HG03039 (cell line): ENCODE measurements around the gene ZSWIM9.
"Not testable (repeated sequence)": the region's sequence is repeated elsewhere in the genome, so short reads cannot be mapped to it uniquely, and the experiment has no call there.

Source experiments
- ATAC-seq: cut with Tn5 transposase; IDR thresholded peaks from one replicate; pipeline ENCODE4 v1.9.1; 2021; ENCODE audit warnings: mild to moderate bottlenecking, moderate library complexity; ENCODE audit not compliant: unreplicated experiment

ZSWIM9 gene

DNA sequence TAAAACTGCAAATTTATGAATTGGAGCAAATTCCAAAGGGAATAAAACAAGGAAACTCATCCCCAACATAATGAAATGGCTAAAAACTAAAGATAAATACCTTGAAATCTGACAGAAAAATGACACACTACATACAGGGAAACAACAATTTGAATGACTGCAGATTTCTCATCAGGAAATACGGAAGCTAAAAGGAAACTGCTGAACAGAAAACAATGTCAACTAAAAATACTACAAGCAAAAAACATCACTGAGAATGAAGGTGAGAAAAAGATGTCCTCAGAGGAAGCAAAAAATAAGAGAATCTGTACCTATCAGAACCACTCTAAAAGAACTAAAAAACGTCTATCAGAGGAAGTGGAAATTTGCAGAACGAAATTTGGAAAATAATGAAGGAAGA, 39.5 kb downstream of the ZSWIM9 start:
- ATAC-seq: no peak

- no peak for ATAC-seq
These were observed 43.5 kb downstream of the ZSWIM9 start for GRCh38 chr19:48213959-48214358.

DNA sequence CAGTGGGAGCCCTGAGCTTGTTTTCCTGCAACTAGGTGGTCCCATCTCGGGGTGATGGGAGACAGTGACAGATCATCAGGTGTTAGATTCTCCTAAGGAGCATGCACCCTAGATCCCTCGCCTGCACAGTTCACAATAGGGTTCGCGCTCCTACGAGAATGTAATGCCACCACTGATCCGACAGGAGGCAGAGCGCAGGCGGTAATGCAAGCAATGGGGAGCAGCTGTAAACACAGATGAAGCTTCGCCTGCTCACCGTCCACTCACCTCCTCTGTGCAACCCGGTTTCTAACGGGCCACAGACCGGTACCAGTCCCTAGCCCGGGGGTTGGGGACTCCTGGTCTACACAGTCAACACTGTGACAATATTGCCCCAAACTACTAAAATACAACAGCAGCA, 46.5 kb downstream of the ZSWIM9 start:
- no peak for ATAC-seq

DNA sequence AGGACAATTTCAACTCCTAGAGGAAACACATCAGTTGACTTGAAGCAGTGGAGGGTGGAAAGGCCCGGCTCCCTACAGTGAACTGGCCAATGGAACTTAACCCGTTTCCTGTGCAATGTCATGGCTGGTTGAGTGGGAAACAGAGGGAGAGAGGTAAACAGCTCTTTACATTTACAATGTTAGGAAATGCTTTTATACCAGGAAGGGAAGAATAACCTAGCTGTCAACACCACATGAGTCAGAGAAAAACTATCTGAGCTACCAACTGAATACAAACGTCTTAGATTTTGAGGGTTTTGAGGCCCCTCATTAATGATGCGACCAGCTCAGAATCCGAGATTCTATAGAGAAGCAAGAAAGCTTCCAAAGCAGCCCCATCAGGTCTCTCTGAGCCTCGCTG, 48.5 kb downstream of the ZSWIM9 start:
- ATAC-seq: no peak

DNA sequence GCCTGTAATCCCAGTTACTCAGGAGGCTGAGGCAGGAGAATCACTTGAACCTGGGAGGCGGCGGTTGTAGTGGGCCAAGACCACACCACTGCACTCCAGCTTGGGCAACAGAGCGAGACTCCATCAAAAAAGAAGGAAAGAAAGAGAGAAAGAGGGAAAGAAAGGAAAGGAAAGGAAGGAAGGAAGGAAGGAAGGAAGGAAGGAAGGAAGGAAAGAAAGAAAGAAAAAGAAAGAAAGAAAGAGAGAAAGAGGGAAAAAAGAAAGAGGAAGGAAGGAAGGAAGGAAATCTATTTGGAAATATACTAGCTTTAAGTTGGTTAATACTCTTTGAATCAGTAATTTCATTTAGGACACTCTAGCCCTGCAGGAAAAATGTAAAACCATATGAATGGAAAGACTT, 50.3 kb downstream of the ZSWIM9 start:
- not testable (repeated sequence) for ATAC-seq

GRCh38 chr19:48221628-48222027, 51.1 kb downstream of the ZSWIM9 start:
- ATAC-seq: no peak

DNA sequence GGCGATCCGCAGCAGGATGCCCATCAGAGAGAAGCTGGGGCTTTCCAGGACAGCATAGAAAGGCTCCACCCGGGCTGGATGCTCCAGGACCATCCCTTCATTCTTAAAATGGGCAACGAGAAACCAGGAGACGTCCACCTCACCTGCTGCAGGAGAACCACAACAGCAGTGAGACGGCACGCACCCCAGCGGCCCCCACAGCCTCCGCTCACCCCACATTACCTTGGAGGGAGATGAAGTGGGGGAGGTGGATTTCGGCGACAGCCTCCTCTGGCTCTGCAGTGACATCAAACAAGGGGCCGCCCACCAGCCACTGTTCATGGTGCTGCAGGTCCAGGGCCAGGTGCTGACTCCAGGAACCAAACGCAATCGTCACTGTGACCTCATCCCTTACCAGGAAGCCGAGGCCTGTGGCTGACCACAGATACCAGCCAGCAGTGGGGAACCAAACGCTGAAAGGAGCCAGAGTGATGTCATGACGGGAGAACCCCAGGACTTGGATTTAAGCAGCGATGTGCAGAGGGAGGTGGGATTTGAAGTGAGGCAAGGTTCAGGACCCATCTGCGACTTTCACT, 60.2 kb downstream of the ZSWIM9 start:
- ATAC-seq: no peak

- ATAC-seq: no peak
These were observed 66.6 kb downstream of the ZSWIM9 start for GRCh38 chr19:48237057-48237456.

GRCh38 chr19:48239120-48239519, 68.6 kb downstream of the ZSWIM9 start:
- ATAC-seq: no peak

GRCh38 chr19:48239582-48240141, 69.2 kb downstream of the ZSWIM9 start:
- ATAC-seq: no peak

- ATAC-seq: not testable (repeated sequence)
These were observed 71.3 kb downstream of the ZSWIM9 start for GRCh38 chr19:48241771-48242170.

- no peak for ATAC-seq
These were observed 73.8 kb downstream of the ZSWIM9 start for GRCh38 chr19:48244281-48244680.

- ATAC-seq: no peak
These were observed 75.6 kb downstream of the ZSWIM9 start for GRCh38 chr19:48246101-48246500.

DNA sequence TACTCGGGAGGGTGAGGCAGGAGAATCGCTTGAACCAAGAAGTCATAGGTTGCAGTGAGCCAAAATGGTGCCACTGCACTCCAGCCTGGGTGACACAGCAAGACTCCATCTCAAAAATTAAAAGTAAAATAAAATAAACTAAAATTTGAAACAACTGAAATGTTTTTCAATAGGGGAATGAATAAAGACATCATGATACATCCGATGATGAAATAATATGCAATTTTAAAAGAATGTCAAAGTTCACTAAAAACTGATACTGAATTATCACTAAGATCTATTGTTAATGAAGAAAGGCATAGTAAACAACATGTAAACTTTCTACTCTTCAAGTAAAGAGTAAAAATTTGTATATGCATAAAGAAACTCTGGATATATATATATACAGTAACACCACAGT, 76.7 kb downstream of the ZSWIM9 start:
- ATAC-seq: no peak
